Activated CD8-positive, alpha-beta T cell treated with anti-CD3 and anti-CD28 coated beads, Interleukin-2, amount 10 ng/mL, durations not matched to agents 7 days and 5 days (primary cell): ENCODE results near the gene CTTN. TPM values are rescaled to one million over a fixed set of nuclear protein-coding genes. Genes with fewer than 3 reads are reported as not detected.

Experiments
- ATAC-seq: fragments of 150-1000 bp; cut with Tn5 transposase; one replicate; pipeline ENCODE4 v1.10.0; 2021; ENCODE audit warnings: moderate library complexity
- CTCF ChIA-PET: fragments of 350-600 bp; sonication (Branson Sonifier 250); formaldehyde crosslinking; loops from one replicate; lab custom pipeline; 2021; ENCODE audit warnings: antibody characterized with exemption; lab: Charles Lee
- POLR2A ChIA-PET: fragments of 350-600 bp; sonication (Branson Sonifier 250); formaldehyde crosslinking; loops from one replicate; lab custom pipeline; 2021; ENCODE audit warnings: antibody characterized with exemption; lab: Charles Lee
- DNase-seq: peaks from one replicate; pipeline ENCODE4 v3.0.0-alpha.2; 2020
- H3K27ac Mint-ChIP-seq: one replicate; pipeline ENCODE4 v1.8.0; 2021; ENCODE audit warnings: mild to moderate bottlenecking, mixed read lengths
- H3K27me3 Mint-ChIP-seq: one replicate; pipeline ENCODE4 v1.8.0; 2021; ENCODE audit warnings: low read depth, mixed read lengths
- H3K36me3 Mint-ChIP-seq: one replicate; pipeline ENCODE4 v1.8.0; 2021; ENCODE audit warnings: low read depth, mixed read lengths
- H3K4me1 Mint-ChIP-seq: one replicate; pipeline ENCODE4 v1.8.0; 2021; ENCODE audit warnings: low read depth, mixed read lengths
- H3K4me3 Mint-ChIP-seq: one replicate; pipeline ENCODE4 v1.8.0; 2021; ENCODE audit warnings: mild to moderate bottlenecking, mixed read lengths
- H3K9me3 Mint-ChIP-seq: one replicate; pipeline ENCODE4 v1.8.0; 2022; ENCODE audit warnings: mixed read lengths; ENCODE audit not compliant: insufficient read depth
- total RNA-seq, 2 experiments: library from RNA; stranded (reverse); gene quantifications; one replicate each; pipeline ENCODE4 v1.2.3, GENCODE V29; 2021

The CTTN gene
- total RNA-seq, 2 experiments from 2014 or later: not detected

DNA sequence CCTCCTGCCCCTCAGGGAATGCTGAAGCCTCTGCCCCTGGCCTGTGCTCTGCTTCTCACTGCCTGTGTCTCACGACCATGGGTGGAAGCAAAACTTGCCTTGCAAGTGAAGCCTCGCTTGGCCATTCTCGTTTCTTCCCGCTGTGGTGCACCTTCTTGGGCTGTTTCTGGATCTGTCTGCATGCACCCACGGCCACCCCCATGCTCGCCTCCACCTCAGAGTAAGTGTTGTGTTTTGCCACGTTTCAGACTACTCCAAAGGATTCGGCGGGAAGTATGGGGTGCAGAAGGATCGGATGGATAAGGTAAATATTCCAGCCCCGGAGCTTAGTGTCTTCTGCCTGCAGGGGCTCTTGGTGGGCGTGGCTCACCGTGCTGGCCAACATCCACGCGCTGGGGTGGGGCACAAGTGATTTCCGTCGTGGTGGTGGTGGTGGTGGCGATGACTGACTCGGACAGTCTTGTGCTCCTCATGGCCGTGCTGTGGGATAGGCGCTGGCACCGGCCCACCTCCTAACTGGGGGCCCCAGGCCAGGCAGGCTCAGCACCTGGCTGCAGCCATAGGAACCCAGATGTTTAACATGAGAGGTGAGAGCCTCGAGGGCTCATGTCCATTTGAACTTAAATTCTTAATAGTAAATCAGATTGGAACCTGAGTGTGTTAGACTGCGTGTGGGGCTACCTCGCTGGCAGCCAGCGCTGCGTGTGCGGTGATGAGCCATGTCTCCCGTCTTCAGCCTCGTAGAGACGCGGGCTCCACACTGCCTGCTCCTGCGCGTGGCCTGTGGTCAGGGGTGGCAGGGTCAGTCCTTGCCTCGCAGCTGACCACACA, 24.6 kb downstream of the CTTN start:
- Mint-ChIP-seq H3K27me3 (peaks cover 16% of the 10 kb centered on the region), H3K27ac (no peak overlapping the region)

DNA sequence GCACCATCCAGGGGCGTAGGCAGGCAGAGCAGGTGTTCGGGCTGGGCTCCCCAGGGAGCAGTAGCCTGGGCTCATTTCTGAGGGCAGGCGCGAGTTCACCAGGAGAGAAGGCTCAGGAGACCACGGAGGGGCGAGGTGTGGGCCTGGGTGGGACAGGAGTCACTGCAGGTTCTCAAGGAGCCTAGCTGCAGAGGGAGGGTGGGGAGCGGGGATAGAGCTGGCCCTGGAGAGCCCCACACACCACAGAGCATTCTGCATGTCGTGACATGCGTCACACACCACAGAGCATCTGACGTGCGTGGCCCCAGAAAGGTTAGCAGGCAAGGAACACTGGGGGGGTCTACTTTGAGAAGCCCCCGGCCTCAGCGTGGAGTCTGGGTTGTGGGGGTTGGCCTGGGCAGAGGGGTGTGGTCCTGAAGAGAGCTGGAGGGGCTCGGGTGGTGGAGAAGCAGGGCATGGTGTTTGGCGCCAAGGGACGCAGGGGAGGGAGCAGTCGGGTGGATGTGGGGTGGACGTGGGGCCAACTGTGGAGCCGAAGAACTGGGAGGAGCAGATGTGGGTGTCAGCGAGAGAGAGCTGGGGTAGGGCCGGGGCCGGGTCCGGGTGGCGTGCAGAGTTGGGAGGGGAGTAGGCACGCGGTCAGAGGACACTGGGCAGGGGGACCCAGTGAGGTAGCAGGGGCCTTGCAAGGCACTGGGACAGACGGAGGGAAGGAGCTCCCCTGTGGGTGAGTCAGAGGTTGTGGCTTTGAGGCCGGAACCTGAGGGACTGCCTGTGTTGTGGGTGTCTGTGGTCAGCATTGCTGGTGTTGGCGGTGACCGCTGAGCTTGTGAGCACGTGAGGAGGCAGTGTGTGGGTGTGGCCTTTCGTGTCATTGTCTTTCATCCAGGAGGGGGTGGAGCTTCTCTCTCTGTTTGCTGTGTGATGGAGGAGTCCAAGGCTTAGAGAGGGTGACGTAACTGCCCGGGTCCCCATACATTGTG, 25.5 kb downstream of the CTTN start:
- Mint-ChIP-seq H3K4me3 (no peak overlapping the region), H3K27ac (no peak overlapping the region), H3K27me3 (peaks cover 16% of the 10 kb centered on the region), H3K4me1 (peaks cover 4% of the 10 kb centered on the region), H3K36me3 (no peaks in the 10 kb centered on the region), H3K9me3 (no peaks in the 10 kb centered on the region)
- CTCF ChIA-PET: no interaction called here
- POLR2A ChIA-PET: no interaction called here
- peak; percentile 43 for DNase-seq
- no peak for ATAC-seq

More for the DNA sequence above, 24.6 kb downstream of the CTTN start:
- ATAC-seq (no peak), DNase-seq (no peak)
- POLR2A ChIA-PET: no interaction called here
- peaks cover 4% of the 10 kb centered on the region for H3K4me1 Mint-ChIP-seq
- CTCF ChIA-PET: no interaction called here
- H3K9me3 Mint-ChIP-seq: no peaks in the 10 kb centered on the region
- no peak overlapping the region for H3K4me3 Mint-ChIP-seq
- H3K36me3 Mint-ChIP-seq: no peaks in the 10 kb centered on the region

DNA sequence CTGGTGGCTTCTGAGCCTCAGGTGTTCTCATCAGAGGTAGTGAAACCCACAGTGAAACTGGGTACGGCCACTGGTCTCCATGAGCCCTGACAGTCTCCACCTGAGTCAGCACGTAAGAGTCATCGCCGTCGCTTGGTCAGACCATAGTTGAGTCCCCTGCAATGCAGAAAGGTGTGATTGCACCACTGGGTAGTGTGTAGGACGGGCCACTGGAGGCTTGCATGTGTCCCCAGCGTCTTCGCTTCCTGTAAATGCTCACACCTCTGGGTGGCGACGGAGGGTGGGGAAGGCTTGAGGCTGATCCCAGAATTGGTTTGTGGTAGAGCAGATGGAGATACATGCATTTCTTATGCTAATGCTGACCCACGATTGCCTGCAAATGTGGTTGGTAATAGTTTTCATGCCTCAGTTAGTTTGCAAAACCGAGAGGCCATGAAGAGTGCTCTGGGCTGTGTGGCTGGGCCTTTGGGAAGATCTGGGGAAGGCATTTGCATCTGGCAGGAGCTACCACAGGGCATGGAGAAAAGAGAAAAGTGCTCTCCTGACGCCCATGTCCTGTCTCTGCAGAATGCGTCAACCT, 26.5 kb downstream of the CTTN start:
- Mint-ChIP-seq H3K9me3 (no peaks in the 10 kb centered on the region), H3K27ac (no peak overlapping the region), H3K36me3 (no peaks in the 10 kb centered on the region), H3K4me1 (peaks cover 4% of the 10 kb centered on the region), H3K4me3 (no peak overlapping the region), H3K27me3 (peaks cover 15% of the 10 kb centered on the region)
- DNase-seq: no peak
- ChIA-PET POLR2A (no interaction called here), CTCF (no interaction called here)
- ATAC-seq: no peak

DNA sequence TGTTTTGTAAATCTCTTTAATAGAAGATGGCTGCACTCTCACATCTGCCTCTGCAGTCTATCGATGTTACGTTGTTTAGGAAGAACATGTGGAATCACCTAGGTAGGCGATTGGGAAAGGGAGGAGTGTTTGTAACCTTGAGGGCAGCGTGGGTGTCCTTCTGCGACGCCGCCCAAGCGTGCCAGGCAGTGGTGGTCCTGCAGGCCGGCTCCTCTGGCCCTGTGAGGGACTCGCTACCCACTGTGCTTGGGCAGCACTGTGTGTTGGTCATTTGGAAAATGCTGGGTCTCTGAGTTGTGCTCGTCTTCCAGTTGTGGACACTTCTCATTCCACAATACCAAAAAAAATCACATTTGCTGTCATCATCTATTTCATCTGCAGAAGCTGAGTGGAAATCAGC, 29.1 kb downstream of the CTTN start:
- H3K36me3 Mint-ChIP-seq: no peaks in the 10 kb centered on the region
- H3K4me3 Mint-ChIP-seq: no peak overlapping the region
- ChIA-PET CTCF (no interaction called here), POLR2A (no interaction called here)
- peaks cover 6% of the 10 kb centered on the region for H3K27me3 Mint-ChIP-seq
- H3K9me3 Mint-ChIP-seq: no peaks in the 10 kb centered on the region
- no peak for ATAC-seq
- no peak for DNase-seq
- peaks cover 4% of the 10 kb centered on the region for H3K4me1 Mint-ChIP-seq
- no peak overlapping the region for H3K27ac Mint-ChIP-seq

DNA sequence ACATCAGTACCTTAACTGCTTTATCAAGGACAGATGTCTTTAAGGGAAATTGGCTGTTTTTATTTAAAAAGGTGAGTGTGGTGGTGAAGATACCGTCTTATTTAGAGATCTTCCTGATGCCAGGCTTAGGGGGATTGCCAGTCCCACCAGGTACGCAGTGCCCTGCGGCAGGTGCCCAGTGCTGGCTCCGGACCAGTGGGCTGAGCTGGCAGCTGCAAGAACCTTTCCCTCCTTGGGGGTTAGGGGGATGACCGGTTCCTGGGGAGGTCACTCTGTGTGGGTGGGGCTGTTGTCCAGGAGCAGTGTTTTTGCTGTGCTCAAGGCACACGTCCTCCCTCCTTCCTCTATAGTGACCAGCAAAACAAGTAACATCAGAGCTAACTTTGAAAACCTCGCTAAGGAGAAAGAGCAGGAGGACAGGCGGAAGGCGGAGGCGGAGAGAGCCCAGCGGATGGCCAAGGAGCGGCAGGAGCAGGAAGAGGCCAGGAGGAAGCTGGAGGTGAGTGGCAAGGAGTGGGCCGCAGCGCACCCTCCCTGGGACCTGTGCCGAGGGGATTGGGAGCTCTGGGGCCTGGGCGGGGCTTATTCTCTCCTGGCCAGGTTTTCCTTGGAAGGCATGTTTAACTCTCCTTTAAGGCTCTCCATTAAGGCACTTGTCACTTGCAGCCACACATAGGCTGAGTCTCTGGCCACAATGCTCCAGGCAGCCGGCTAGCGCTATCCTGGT, 30.5 kb downstream of the CTTN start:
- H3K9me3 Mint-ChIP-seq: no peaks in the 10 kb centered on the region
- CTCF ChIA-PET: no interaction called here
- ATAC-seq: no peak
- peaks cover 4% of the 10 kb centered on the region for H3K4me1 Mint-ChIP-seq
- H3K27ac Mint-ChIP-seq: no peak overlapping the region
- no peak for DNase-seq
- peaks cover 4% of the 10 kb centered on the region for H3K27me3 Mint-ChIP-seq
- POLR2A ChIA-PET: no interaction called here
- H3K4me3 Mint-ChIP-seq: no peak overlapping the region
- H3K36me3 Mint-ChIP-seq: no peaks in the 10 kb centered on the region

DNA sequence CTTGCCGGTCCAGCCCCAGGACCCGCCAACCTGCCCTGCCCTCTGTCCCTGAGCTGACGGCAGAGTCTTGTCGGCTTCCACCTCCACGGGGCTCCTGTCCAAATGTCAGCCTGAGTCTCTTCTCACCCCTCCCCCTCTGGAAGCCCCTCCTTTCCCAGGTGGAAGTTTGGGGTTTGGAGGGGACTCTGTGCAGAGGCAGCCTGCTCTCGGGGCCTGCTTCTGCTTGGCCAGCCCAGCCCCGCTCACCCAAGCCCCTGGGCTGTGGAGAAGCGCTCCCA, 31.0 kb downstream of the CTTN start:
- no peak for DNase-seq
- peaks cover 1% of the 10 kb centered on the region for H3K27me3 Mint-ChIP-seq
- ATAC-seq: no peak
- ChIA-PET POLR2A (no interaction called here), CTCF (no interaction called here)
- H3K27ac Mint-ChIP-seq: no peak overlapping the region
- no peak overlapping the region for H3K4me3 Mint-ChIP-seq
- peaks cover 1% of the 10 kb centered on the region for H3K4me1 Mint-ChIP-seq
- no peaks in the 10 kb centered on the region for H3K36me3 Mint-ChIP-seq
- H3K9me3 Mint-ChIP-seq: no peaks in the 10 kb centered on the region

DNA sequence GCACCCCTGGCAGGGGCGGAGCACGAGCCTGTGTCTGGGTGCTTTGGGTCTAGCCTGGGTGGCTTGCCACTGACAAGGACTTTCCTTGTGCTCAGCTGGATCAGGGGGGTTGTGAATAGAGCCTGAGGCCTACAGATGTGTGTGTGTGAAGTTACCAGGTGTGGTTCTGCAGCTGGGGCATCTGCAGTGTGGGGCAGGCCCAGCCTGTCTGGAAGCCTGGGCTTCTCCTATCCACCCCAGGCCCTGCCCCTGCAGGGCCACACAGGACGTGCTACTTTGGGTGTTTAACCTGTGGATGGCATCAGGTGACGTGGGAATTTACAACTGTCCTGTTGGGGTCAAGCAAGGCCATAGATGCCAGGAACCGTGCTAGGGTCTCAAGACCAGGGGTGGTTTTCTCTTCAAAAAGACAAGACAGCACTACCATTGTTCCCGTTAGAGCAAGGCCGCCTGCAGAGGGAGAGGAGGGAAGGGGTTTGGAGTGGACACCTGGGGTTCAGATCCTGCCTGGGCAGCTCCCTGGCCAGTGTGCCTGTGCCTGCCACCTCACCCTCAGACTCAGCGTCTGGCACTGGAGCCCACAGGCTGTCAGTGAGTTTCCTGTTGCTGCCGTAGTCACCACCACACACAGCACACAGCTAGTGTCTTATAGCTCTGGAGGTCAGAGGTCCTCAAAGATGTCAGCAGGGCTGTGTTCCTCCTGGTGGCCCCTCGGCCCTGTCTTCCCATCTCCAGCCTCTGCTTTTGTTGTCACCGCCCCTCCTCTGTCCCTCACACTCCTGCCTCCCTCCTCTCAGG, 31.6 kb downstream of the CTTN start:
- DNase-seq (no peak), ATAC-seq (no peak)
- Mint-ChIP-seq H3K4me1 (no peaks in the 10 kb centered on the region), H3K27ac (no peak overlapping the region), H3K4me3 (no peak overlapping the region), H3K9me3 (no peaks in the 10 kb centered on the region), H3K36me3 (no peaks in the 10 kb centered on the region), H3K27me3 (no peaks in the 10 kb centered on the region)
- POLR2A ChIA-PET: no interaction called here
- CTCF ChIA-PET: no interaction called here

DNA sequence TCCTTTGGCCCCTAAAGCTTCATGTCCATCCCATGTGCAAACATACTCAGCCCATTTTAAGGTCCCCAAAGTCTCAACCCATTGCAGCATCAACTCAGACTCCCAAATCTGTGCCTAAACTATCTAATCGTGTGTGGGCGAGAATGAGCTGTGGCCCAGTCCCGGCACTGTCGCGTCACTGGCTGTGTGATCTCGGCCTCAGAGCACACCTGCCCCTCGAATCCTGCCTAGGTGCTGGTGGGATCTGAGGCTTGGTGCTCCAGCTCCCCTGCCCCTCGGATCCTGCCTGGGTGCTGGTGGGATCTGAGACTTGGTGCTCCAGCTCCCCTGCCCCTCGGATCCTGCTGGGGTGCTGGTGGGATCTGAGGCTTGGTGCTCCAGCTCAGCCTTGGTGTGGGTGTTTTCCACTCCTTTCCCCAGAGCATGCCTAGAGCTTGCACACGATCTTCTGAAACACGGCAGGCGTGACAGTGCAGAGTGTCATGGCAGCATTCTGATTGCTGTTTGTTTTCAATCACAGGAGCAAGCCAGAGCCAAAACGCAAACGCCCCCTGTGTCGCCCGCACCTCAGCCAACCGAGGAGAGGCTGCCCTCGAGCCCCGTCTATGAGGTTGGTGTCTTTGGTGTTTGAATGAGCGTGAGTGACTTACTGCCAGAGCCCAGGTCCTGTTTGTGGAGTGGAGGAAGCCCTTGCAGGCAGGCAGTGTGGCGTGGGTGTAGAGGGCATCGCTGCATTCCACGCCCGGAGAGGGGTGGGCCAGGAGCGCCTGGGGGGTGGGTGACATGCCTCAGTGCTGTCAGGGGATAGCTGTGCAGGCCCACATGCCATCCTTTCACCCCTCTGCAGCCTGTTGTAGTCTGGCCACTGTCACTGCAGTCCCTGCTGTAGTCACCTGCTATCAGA, 32.6 kb downstream of the CTTN start:
- CTCF ChIA-PET: no interaction called here
- Mint-ChIP-seq H3K4me1 (no peaks in the 10 kb centered on the region), H3K36me3 (no peaks in the 10 kb centered on the region), H3K27me3 (no peaks in the 10 kb centered on the region), H3K27ac (no peak overlapping the region), H3K4me3 (no peak overlapping the region), H3K9me3 (no peaks in the 10 kb centered on the region)
- POLR2A ChIA-PET: interaction anchor here (0.6 kb wide), 1 partner anchor 50 kb away, joined by 3 read pairs; no protein-coding TSS in a partner anchor
- DNase-seq (no peak), ATAC-seq (no peak)

DNA sequence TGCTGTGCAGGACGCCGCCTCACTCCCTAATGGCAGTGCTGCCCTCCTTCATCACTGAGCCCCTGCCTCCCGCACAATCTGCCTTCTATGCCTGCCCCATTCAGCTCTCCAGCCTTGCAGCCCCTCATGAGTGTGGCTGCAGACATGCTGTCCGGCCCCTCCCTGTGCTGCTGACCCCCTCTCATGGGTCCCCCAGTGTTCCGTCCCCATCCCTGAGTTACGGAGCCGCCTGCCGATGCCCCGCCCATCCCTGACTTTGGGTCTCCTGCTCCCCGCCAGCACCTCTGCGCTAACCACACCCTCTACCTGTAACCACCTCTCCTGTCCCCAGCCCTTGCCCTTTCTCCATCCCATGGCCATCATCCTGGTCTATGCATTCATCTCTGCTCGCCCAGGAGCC, 33.3 kb downstream of the CTTN start:
- DNase-seq (no peak), ATAC-seq (no peak)
- Mint-ChIP-seq H3K27ac (no peak overlapping the region), H3K4me3 (no peak overlapping the region), H3K9me3 (no peaks in the 10 kb centered on the region), H3K36me3 (no peaks in the 10 kb centered on the region), H3K27me3 (no peaks in the 10 kb centered on the region), H3K4me1 (no peaks in the 10 kb centered on the region)
- ChIA-PET CTCF (no interaction called here), POLR2A (no interaction called here)

DNA sequence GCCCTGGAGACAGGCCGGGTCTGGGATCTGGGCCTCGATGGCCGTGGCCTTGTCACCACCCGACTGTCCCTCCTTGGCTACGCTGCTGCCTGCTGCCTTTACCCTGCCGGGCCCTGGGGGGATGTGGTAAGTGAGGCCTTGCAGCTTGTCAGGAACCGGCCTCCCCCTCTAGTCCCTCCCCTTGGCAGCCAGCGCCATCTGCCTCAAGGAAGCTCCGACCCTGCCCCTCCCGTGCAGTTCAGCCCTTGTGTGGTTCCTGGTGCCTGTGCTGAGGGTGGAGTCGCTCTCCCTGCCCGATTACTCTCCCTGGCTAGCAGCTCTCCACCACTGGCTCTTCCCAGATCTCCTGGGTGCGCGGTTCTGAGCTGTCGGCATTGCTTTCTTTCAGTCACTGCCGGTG, 33.7 kb downstream of the CTTN start:
- ATAC-seq (no peak), DNase-seq (no peak)
- ChIA-PET CTCF (no interaction called here), POLR2A (no interaction called here)
- H3K36me3 Mint-ChIP-seq: no peaks in the 10 kb centered on the region
- H3K4me1 Mint-ChIP-seq: no peaks in the 10 kb centered on the region
- no peaks in the 10 kb centered on the region for H3K9me3 Mint-ChIP-seq
- no peaks in the 10 kb centered on the region for H3K27me3 Mint-ChIP-seq
- no peak overlapping the region for H3K4me3 Mint-ChIP-seq
- no peak overlapping the region for H3K27ac Mint-ChIP-seq
